Liver (tissue), 9 donors: Measurements from ENCODE around the gene TGDS. TPM values are rescaled to one million over a fixed set of nuclear protein-coding genes. Genes with fewer than 3 reads are reported as not detected.

Source experiments
- DNase-seq: peaks from one replicate; pipeline ENCODE4 v3.0.0-alpha.2; 2017; ENCODE audit warnings: low spot score
- H3K27ac ChIP-seq, 2 donors: one replicate each; pipeline ENCODE4 v1.7.0; 2013; ENCODE audit warnings: inconsistent platforms in 2 of 2, low read length in 2 of 2, control low read depth in 1 of 2, low read depth in 1 of 2, mild to moderate bottlenecking in 1 of 2
- H3K27me3 ChIP-seq, 4 donors: one replicate each; pipeline versions ENCODE4 v1.6.1 to v1.7.0; 2013; ENCODE audit warnings: low read length in 3 of 4, inconsistent platforms in 1 of 4, mild to moderate bottlenecking in 1 of 4, moderate library complexity in 1 of 4; ENCODE audit not compliant: control insufficient read depth in 4 of 4, insufficient read depth in 4 of 4
- H3K36me3 ChIP-seq, 4 donors: one replicate each; pipeline versions ENCODE4 v1.6.1 to v1.7.0; 2013; ENCODE audit warnings: low read length in 3 of 4, mild to moderate bottlenecking in 3 of 4, low read depth in 1 of 4, moderate library complexity in 1 of 4; ENCODE audit not compliant: control insufficient read depth in 4 of 4, insufficient read depth in 3 of 4
- H3K4me1 ChIP-seq, 4 donors: one replicate each; pipeline versions ENCODE4 v1.6.1 to v1.7.0; 2013; ENCODE audit warnings: low read length in 3 of 4, mild to moderate bottlenecking in 3 of 4, moderate library complexity in 1 of 4; ENCODE audit not compliant: control insufficient read depth in 4 of 4, insufficient read depth in 4 of 4
- H3K4me3 ChIP-seq, 3 donors: one replicate each; pipeline versions ENCODE4 v1.6.1 to v1.7.0; 2013; ENCODE audit warnings: low read length in 3 of 3, control low read depth in 1 of 3, low read depth in 1 of 3, mild to moderate bottlenecking in 1 of 3
- H3K9ac ChIP-seq, 2 donors: one replicate each; pipeline ENCODE4 v1.7.0; 2013; ENCODE audit warnings: low read length in 2 of 2, mild to moderate bottlenecking in 2 of 2, moderate library complexity in 2 of 2, control low read depth in 1 of 2, low read depth in 1 of 2
- H3K9me3 ChIP-seq, 4 donors: one replicate each; pipeline versions ENCODE4 v1.6.1 to v1.7.0; 2013; ENCODE audit warnings: low read length in 3 of 4; ENCODE audit not compliant: control insufficient read depth in 4 of 4
- ATF3 ChIP-seq: IDR thresholded peaks from 2 replicates; pipeline ENCODE4 v1.6.1; 2016; ENCODE audit warnings: antibody characterized with exemption
- CTCF ChIP-seq: fragments of 150-350 bp; IDR thresholded peaks from 2 replicates; pipeline ENCODE4 v1.5.1; 2017; ENCODE audit warnings: improper control_type of control experiment, low read depth, low read length; ENCODE audit not compliant: missing input control
- EGR1 ChIP-seq, 2 donors: IDR thresholded peaks; 2 replicates each; pipeline ENCODE4 v1.6.1; 2016 to 2018; ENCODE audit warnings: antibody characterized with exemption in 2 of 2, low read depth in 2 of 2
- FOXA1 ChIP-seq: IDR thresholded peaks from 2 replicates; pipeline ENCODE4 v1.6.1; 2016; ENCODE audit warnings: antibody characterized with exemption
- FOXA2 ChIP-seq: IDR thresholded peaks from 2 replicates; pipeline ENCODE4 v1.6.1; 2016; ENCODE audit warnings: antibody characterized with exemption
- GABPA ChIP-seq, 2 donors: IDR thresholded peaks in 1 of 2; conservative IDR thresholded peaks in 1 of 2; 2 replicates each; pipeline ENCODE4 v1.6.1; 2016; ENCODE audit warnings: antibody characterized with exemption in 2 of 2, mild to moderate bottlenecking in 1 of 2, moderate library complexity in 1 of 2
- HNF4A ChIP-seq, 2 donors: conservative IDR thresholded peaks; 2 replicates each; pipeline ENCODE4 v1.6.1; 2016; ENCODE audit warnings: antibody characterized with exemption in 2 of 2, mild to moderate bottlenecking in 2 of 2
- JUND ChIP-seq, 2 donors: IDR thresholded peaks; 2 replicates each; pipeline ENCODE4 v1.6.1; 2016; ENCODE audit warnings: antibody characterized with exemption in 2 of 2
- NR2F2 ChIP-seq: IDR thresholded peaks from 2 replicates; pipeline ENCODE4 v1.6.1; 2016; ENCODE audit warnings: antibody characterized with exemption
- RAD21 ChIP-seq, 2 donors: IDR thresholded peaks; 2 replicates each; pipeline ENCODE4 v1.6.1; 2016; ENCODE audit warnings: antibody characterized with exemption in 2 of 2, mild to moderate bottlenecking in 2 of 2
- REST ChIP-seq: IDR thresholded peaks from 2 replicates; pipeline ENCODE4 v1.6.1; 2016; ENCODE audit warnings: antibody characterized with exemption, mild to moderate bottlenecking
- RXRA ChIP-seq, 2 donors: IDR thresholded peaks; 2 replicates each; pipeline ENCODE4 v1.6.1; 2017 to 2018; ENCODE audit warnings: antibody characterized with exemption in 2 of 2, mild to moderate bottlenecking in 1 of 2
- SP1 ChIP-seq: IDR thresholded peaks from 2 replicates; pipeline ENCODE4 v1.6.1; 2018; ENCODE audit warnings: antibody characterized with exemption, mild to moderate bottlenecking
- TAF1 ChIP-seq: conservative IDR thresholded peaks from 2 replicates; pipeline ENCODE4 v1.6.1; 2016; ENCODE audit warnings: antibody characterized with exemption, mild to moderate bottlenecking
- WGBS: extraction: QIAGEN DNeasy Blood & Tissue Kit; methylation state at CpG from one replicate; pipeline ENCODE4 v1.1.7; 2013; 5-methylcytosine and 5-hydroxymethylcytosine counted together
- polyA plus RNA-seq, 2 donors: library from polyadenylated mRNA; stranded (reverse) in 1 of 2; unstranded in 1 of 2; fragments of 200-250 nt in 1 of 2; fragments of >200 nt in 1 of 2; fragmentation: Nextera tagmentation in 1 of 2; extraction: Ambion mirVana in 1 of 2; gene quantifications; one replicate each; pipeline versions ENCODE4 v1.2.1 to v1.2.3, GENCODE V29; 2013 to 2015
- total RNA-seq, 2 donors: library from RNA; depleted of rRNA; stranded (reverse); fragments of >200 nt; gene quantifications; one replicate each; pipeline ENCODE4 v1.2.3, GENCODE V29; 2014
- donor health status: healthy.
- donor health status: healthy.
- donor health status: healthy.
- donor health status: healthy.
- donor health status: healthy.

The TGDS gene
- total and polyA plus RNA-seq, 4 donors: 5.7 to 11.4 (median 9.5) TPM

- peaks cover 0 to 16% (median 5%) of the 10 kb centered on the region in 4 donors for H3K4me1 ChIP-seq
- H3K4me3 ChIP-seq: no peak overlapping the region
- no peak for TF ChIP-seq REST
- TF ChIP-seq RXRA (IDR thresholded peaks at IDR 0.05): no peak
- 92% methylated on average over 10 of the region's 10 CpGs for WGBS
- no peaks in the 10 kb centered on the region for H3K36me3 ChIP-seq
- no peaks in the 10 kb centered on the region for H3K9me3 ChIP-seq
- no peaks in the 10 kb centered on the region for H3K27me3 ChIP-seq
- H3K9ac ChIP-seq: no peak overlapping the region
- no peak for DNase-seq
- H3K27ac ChIP-seq: no peak overlapping the region
Observed at GRCh38 chr13:94546061-94546839, 49.7 kb downstream of the TGDS start.

GRCh38 chr13:94544922-94545321 lies 51.0 kb downstream of the TGDS start:
- 96% methylated on average over 4 of the region's 4 CpGs for WGBS
- Histone ChIP-seq H3K27ac (no peak overlapping the region), H3K4me1 (peaks cover 0 to 12% (median 3%) of the 10 kb centered on the region in 4 donors), H3K9me3 (no peaks in the 10 kb centered on the region), H3K27me3 (no peaks in the 10 kb centered on the region), H3K9ac (no peak overlapping the region), H3K4me3 (no peak overlapping the region), H3K36me3 (no peaks in the 10 kb centered on the region)
- no peak for DNase-seq
- TF ChIP-seq EGR1 (IDR thresholded peaks at IDR 0.05; ENCODE audit: low read depth in 2 of 2): no peak
- TF ChIP-seq GABPA (IDR thresholded peaks at IDR 0.05 in 1 of 2, conservative IDR thresholded peaks at IDR 0.05 in 1 of 2): no peak
- no peak for TF ChIP-seq TAF1
- TF ChIP-seq RAD21 (IDR thresholded peaks at IDR 0.05): no peak
- TF ChIP-seq HNF4A (conservative IDR thresholded peaks at IDR 0.05): no peak
- no peak for TF ChIP-seq FOXA1
- no peak for TF ChIP-seq JUND (IDR thresholded peaks at IDR 0.05)
- no peak for TF ChIP-seq ATF3
- no peak for TF ChIP-seq NR2F2
- no peak for TF ChIP-seq FOXA2
- no peak for TF ChIP-seq SP1
- TF ChIP-seq CTCF: no peak
